HG03432 (cell line): ENCODE results near the gene CHML.
"Not testable (repeated sequence)": the region's sequence is repeated elsewhere in the genome, so short reads cannot be mapped to it uniquely, and the experiment has no call there.

Experiments used
- ATAC-seq: cut with Tn5 transposase; IDR thresholded peaks from one replicate; pipeline ENCODE4 v1.9.1; 2021; ENCODE audit warnings: mild to moderate bottlenecking, moderate library complexity; ENCODE audit not compliant: unreplicated experiment

Gene CHML

GRCh38 chr1:241640149-241640866 lies at the start of gene CHML, which contains the start of gene OPN3:
Gene CHML (minus strand): TSS chr1:241640369. CDS start chr1:241635766, 4,603 bp downstream.
Gene OPN3 (minus strand): TSS chr1:241640369. CDS start chr1:241640254, 115 bp downstream.
- ATAC-seq = peak; percentile 93

GRCh38 chr1:241688940-241689368 lies 48.8 kb upstream of the CHML start:
- ATAC-seq = no peak

- no peak for ATAC-seq
Measured at GRCh38 chr1:241684108-241684507, 43.9 kb upstream of the CHML start.

- ATAC-seq = no peak
Measured at GRCh38 chr1:241682921-241683320, 42.8 kb upstream of the CHML start.

- ATAC-seq = not testable (repeated sequence)
Measured at GRCh38 chr1:241681861-241682448, 41.8 kb upstream of the CHML start.

- no peak for ATAC-seq
Measured at GRCh38 chr1:241679961-241680360, 39.8 kb upstream of the CHML start.

- no peak for ATAC-seq
Measured at GRCh38 chr1:241679404-241679803, 39.2 kb upstream of the CHML start.

- no peak for ATAC-seq
Measured at GRCh38 chr1:241678536-241678935, 38.4 kb upstream of the CHML start.

- peak; percentile 94 for ATAC-seq
Measured at GRCh38 chr1:241677201-241677600, 37.0 kb upstream of the CHML start.

- ATAC-seq = no peak
Measured at GRCh38 chr1:241675983-241676382, 35.8 kb upstream of the CHML start.

GRCh38 chr1:241674805-241675384 lies 34.7 kb upstream of the CHML start:
- no peak for ATAC-seq

- no peak for ATAC-seq
Measured at GRCh38 chr1:241672301-241672700, 32.1 kb upstream of the CHML start.

GRCh38 chr1:241666419-241666818 lies 26.2 kb upstream of the CHML start:
- ATAC-seq = no peak

GRCh38 chr1:241660424-241660972 lies 20.3 kb upstream of the CHML start:
- ATAC-seq = no peak

GRCh38 chr1:241659016-241659415 lies 18.8 kb upstream of the CHML start:
- not testable (repeated sequence) for ATAC-seq

GRCh38 chr1:241658081-241658793 lies 18.1 kb upstream of the CHML start:
- ATAC-seq = no peak

GRCh38 chr1:241654641-241655040 lies 14.5 kb upstream of the CHML start:
- ATAC-seq = no peak

- no peak for ATAC-seq
Measured at GRCh38 chr1:241654019-241654418, 13.8 kb upstream of the CHML start.

- no peak for ATAC-seq
Measured at GRCh38 chr1:241652012-241652411, 11.8 kb upstream of the CHML start, which contains the start of gene WDR64. Gene WDR64 (plus strand): TSS chr1:241652281. CDS start chr1:241652485, 204 bp downstream.

GRCh38 chr1:241648159-241648558 lies 8.0 kb upstream of the CHML start:
- no peak for ATAC-seq

- no peak for ATAC-seq
Measured at GRCh38 chr1:241647658-241648057, 7.5 kb upstream of the CHML start.
